Activated CD4-positive, alpha-beta T cell treated with anti-CD3 and anti-CD28 coated beads, Interleukin-2, amount 50 U/mL, for 4 hours (primary cell): ENCODE data around the gene TESK2.

ENCODE experiments used
- DNase-seq, 2 experiments: peaks; one replicate each; pipeline ENCODE4 v3.0.0-alpha.2; 2020

The TESK2 gene

GRCh38 chr1:45332346-45332720 is 158.6 kb downstream of the TESK2 start:
- DNase-seq = no peak

GRCh38 chr1:45331436-45332345 is 159.3 kb downstream of the TESK2 start:
- DNase-seq = no peak

GRCh38 chr1:45329445-45329844 is 161.5 kb downstream of the TESK2 start:
- no peak for DNase-seq

GRCh38 chr1:45328680-45329079 is 162.3 kb downstream of the TESK2 start:
- no peak for DNase-seq

DNA sequence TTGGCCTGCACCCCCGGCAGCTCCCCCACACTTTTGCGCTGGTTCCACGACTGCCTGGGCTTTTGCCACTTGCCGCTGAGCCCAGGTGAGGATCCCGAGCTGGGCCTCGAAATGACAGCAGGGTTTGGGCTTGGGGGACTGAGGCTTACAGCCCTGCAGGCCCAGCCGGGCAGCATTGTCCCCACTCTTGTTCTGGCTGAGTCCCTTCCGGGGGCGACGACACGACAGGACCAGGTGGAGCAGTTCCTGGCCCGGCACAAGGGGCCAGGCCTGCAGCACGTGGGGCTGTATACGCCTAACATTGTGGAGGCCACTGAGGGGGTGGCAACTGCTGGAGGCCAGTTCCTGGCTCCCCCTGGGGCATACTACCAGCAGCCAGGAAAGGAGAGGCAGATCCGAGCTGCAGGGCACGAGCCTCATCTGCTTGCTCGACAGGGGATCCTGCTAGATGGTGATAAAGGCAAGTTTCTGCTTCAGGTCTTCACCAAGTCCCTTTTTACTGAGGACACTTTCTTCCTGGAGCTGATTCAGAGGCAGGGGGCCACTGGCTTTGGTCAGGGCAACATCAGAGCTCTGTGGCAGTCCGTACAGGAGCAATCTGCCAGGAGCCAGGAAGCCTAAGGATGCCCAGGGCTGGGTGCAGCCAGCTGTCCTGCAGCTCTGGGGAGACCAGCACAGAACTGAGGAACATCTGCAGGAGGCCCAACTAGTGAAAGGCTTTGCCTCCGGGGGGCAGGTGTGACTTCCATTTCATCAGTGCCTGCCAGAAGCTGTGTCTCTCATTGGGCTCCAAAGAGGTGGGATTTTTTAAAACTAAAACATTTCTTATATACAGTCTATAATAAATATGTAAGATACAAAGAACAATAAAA is 163.1 kb downstream of the TESK2 start:
- DNase-seq = no peak

DNA sequence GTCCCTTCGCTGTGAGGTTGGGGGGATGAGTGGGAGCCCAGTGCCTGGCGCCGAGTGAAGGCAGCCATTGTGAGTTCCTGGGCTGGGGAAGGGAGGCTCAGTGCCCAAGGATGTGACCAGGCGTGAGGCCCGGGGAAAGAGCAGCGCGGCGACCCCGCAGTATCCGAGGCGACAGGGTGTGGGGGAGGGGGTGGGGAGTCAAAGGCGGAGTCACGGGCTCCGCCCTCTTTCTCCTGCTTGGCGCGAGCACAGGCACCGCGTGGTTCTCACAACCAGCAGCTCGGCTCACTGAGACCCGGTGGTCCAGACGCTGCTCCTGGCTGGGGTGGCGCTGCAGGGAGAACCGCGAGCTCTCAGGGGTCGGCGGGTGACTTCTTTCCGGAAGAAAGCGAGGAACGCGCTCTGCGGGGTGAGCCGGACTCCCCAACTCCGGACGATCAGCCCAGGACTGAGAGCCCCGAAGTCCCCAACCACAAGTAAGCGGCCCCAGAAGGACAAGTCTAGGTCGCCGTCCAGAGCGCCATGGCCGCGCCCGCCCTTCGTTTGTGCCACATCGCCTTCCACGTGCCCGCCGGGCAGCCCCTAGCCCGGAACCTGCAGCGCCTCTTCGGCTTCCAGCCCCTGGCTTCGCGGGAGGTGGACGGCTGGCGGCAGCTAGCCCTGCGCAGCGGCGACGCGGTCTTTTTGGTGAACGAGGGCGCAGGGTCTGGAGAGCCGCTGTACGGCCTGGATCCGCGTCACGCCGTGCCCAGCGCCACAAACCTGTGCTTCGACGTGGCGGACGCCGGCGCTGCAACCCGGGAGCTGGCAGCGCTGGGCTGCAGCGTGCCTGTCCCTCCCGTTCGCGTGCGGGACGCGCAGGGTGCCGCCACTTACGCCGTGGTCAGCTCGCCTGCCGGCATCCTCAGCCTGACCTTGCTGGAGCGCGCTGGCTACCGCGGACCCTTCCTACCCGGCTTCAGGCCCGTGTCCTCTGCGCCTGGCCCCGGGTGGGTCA is 164.0 kb downstream of the TESK2 start, which contains the start of gene HPDL:
HPDL (plus strand) TSS at position 269 of the 997 bp plus-strand sequence; CDS start at position 523, 254 bp downstream.
- DNase-seq = peak; percentile 57 to 61

DNA sequence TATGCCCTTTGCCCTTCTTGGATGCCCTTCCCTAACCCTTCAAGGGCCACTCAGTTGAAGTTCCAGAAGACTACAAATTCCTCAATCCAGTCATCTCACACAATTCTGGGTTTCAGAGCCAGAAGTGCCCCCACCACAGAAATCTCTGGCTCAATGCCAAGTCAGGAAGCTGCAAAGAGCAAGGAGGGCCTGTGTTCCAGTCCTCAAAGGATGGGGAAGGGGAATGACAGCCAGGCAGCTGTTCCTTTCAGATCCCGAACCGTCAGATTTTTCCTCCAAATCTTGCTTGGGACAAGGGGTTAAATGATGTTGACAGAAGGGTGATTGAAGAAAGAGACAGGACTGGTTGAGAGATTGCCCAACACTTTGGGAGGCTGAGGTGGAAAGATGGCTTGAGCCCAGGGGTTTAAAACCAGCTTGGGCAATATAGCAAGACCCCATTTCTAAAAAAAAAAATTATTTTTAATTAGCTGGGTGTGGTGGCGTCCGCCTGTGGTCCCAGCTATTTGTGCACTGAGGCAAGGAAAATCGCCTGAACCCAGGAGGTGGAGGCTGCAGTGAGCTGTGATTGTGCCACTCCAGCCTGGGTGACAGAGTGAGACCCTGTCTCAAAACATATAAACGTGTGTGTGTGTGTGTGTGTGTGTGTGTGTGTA is 165.0 kb downstream of the TESK2 start:
- no peak for DNase-seq

DNA sequence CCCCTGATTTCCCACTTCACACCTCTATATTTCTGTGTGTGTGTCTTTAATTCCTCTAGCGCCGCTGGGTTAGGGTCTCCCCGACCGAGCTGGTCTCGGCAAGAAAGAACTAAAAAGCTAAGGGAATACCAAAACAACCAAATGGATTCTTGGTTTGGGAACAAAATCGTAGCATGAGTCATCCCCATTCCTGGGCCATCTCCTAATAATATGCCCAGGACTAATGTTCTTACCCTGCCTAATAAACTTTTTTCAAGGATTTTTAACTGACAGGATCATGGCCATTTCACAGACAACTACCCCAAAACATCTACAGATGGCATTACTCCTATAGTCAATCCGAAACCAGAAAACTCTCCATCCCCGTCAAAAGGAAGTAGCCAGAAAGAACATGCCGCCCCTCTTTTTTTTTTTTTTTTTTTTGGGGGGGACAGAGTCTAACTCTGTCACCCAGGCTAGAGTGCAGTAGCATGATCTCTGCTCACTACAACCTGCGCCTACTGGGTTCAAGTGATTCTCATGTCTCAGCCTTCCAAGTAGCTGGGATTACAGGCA is 168.4 kb downstream of the TESK2 start:
- no peak for DNase-seq

DNA sequence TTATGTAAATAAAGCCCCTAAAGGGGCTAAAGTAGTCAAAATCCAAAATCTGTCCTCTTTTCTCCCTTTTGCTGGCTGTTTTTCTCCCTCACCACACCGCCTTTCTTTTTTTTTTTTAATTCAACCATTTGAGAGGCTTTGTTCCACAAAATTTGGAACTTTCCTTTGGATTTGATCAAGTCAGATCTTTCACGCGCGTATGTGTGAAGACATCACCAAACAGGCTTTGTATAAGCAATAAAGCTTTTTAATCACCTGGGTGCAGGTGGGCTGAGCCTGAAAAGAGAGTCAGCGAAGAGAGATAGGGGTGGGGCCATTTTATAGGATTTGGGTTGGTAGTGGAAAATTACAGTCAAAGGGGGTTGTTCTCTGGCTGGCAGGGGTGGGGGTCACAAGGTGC is 169.5 kb downstream of the TESK2 start:
- DNase-seq = no peak

DNA sequence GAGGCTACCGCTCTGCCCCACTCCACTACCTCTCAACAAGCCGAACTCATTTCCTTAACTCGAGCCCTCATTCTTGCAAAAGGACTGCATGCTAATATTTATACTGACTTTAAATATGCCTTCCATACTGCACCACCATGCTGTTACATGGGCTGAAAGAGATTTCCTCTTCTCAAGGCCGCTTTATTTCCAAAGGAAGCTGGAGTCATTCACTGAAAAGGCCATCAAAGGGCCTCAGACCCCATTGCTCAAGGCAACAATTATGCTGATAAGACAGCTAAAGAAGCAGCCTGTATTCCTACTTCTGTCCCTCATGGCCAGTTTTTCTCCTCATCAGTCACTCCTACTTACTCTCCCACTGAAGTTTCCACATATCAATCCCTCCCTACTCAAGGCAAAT is 171.2 kb downstream of the TESK2 start:
- no peak for DNase-seq

DNA sequence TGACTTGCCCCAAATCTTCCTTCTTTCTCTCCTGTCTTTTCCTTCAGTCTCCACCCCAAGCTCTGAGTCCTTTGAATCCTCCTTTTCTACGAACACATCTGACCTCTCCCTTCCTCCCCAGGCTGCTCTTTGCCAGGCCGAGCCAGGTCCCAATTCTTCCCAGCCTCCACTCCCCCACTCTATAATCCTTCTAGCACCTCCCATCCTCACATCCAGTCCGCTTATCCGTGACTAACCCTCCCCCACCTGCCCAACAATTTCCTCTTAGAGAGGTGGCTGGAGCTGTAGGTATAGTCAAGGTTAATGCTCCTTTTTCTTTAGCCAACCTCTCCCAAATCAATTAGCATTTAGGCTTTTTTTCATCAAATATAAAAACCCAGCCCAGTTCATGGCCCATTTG is 173.8 kb downstream of the TESK2 start:
- DNase-seq = no peak

GRCh38 chr1:45314266-45314665 is 176.7 kb downstream of the TESK2 start:
- DNase-seq = no peak

DNA sequence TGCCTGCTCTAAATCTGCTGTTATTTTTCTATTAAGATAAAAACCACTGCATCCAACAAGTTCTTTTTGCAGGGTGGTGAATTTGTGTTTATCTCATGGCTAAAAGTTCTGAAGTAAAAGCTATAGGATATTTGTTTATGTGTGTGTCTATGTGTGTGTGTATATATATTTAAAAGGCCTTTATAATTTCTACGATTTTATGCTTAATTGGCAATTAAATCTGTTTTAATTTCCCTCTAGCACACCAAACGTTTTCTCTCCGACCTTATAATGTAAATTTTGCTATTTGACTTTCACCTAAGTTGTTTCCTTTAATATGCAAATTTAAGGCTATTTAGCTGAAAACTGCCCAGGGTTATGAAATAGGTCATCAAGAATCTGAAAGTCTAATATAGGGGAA is 184.1 kb downstream of the TESK2 start:
- DNase-seq = no peak

- DNase-seq = no peak
Observed at GRCh38 chr1:45306319-45306718, 184.6 kb downstream of the TESK2 start.

- no peak for DNase-seq
Observed at GRCh38 chr1:45305231-45305630, 185.7 kb downstream of the TESK2 start.

GRCh38 chr1:45304311-45305081 is 186.5 kb downstream of the TESK2 start:
- no peak for DNase-seq

DNA sequence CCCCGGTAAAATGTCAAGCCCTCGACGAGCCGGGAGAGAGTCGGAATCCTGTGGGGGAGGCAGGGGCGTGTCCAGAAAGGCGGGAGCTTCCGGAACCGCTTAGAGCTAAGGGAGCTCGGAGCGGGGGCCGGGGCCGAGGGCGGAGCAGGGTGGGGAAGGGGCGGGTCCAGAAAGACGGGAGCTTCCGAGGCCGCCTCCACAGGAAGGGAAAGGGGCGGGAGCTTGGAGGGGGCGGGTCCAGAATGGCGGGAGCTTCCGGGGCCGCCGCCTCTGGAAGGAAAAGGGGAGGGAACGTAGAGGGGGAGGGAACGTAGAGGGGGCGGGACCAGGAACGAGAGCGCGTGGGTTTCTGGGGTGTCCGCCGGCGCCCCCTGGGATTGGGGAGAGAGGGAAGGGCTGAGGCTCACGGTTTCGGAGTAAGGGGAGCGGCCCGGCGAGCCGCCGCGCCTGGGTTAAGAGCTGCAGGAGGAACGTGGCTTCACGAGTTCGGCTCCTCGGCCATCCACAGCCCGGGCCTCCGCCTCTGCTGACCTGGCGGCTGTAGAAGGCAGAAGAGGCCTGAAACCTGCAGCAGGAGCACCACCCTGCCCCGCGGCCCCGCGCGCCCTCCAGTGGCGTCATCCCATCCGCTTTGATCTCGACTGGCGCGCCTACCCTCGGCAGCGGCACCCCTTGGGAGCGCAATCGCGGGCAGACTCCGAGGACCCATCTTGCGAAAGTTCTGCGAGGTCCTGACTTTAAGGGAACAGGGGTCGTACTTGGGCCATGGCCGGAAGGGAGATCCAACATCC is 187.2 kb downstream of the TESK2 start:
- DNase-seq = peak; percentile 99

GRCh38 chr1:45302505-45303150 is 188.3 kb downstream of the TESK2 start:
- DNase-seq = no peak

GRCh38 chr1:45300669-45300997 is 190.3 kb downstream of the TESK2 start:
- no peak for DNase-seq
